NCI-H2107 treated with DMSO at 0.1 percent for 48 hours (cell line): Measurements from ENCODE around the gene CCDC88C.
A peak's percentile ranks its signal among the peaks of the same experiment; 100 is the strongest.

Experiments
- DNase-seq: peaks from one replicate; lab custom pipeline; 2025; ENCODE audit not compliant: unreplicated experiment; lab: John Stamatoyannopoulos, UW

Gene CCDC88C

DNA sequence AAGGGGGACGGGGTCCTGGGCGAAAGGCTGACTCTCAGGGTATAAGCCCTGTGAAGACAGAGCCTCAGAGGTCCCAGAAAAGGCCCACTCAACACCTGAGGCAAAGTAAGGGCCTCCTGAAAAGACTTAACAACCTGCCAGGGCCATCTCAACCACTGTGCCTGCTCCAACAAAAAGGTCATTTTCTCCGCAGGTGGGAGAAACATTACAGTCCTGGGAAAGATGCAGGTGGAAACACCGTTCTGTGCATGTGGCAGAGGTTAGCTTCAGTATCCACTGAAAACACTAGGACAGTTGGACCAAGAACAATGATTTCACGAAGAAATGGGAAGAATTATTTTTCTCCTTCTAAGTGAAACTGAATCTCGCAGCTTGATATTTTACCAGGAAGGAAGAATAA is 50.9 kb downstream of the CCDC88C start:
- no peak for DNase-seq

DNA sequence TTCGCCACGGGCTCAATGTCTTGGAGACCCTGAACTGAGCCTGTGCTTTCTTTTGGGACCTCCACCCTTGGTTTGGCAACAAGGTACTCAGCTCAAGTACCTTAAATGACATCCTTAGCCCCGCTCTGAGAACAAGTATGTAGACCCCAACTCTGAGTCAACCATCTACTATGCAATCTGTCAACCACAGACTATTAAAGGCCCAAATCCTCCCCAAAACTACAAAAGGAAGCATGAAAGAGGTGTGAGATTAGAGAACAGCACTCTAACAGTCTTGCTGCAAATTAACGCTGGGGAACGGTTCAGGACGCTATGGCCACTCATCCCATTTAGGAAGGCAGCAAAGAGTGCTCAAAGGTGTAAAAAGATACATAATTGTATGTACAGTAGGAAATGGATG is 52.1 kb downstream of the CCDC88C start:
- DNase-seq: no peak

DNA sequence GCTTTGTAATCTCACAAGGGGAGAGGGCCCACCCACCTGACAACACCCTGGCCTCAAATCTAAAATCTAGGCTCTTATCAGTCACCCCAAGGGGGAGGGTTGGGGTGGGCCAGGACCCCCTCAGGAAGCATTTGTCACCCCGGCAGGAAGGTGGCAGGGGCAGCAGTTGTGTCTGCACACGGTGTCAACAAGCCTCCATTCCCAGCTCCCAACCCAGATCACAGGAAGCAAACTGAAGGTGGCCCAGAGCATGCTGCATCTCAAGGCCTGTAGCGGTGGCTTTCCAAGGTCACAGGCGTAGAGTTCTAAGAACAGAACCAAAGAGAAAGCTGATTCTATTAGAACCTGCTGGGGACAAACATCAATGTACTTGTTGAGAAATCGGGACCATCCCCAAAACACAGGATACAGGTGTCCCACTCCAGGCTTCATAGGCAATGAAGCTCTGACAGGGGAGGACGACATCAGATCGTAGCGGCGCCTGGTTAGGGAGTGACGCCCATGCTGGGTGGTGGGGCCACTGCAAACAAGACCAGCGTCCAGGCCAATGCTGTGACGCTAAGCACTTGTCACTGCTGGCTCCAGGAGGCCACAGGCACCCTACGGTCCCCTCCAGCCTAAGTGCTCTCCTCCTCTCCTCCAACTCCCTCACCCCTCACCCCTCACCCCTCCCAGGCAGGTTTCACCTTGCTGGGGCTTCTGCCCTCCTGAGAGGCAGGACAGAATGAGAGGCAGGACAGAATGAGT is 52.9 kb downstream of the CCDC88C start:
- peak; percentile 74 for DNase-seq

DNA sequence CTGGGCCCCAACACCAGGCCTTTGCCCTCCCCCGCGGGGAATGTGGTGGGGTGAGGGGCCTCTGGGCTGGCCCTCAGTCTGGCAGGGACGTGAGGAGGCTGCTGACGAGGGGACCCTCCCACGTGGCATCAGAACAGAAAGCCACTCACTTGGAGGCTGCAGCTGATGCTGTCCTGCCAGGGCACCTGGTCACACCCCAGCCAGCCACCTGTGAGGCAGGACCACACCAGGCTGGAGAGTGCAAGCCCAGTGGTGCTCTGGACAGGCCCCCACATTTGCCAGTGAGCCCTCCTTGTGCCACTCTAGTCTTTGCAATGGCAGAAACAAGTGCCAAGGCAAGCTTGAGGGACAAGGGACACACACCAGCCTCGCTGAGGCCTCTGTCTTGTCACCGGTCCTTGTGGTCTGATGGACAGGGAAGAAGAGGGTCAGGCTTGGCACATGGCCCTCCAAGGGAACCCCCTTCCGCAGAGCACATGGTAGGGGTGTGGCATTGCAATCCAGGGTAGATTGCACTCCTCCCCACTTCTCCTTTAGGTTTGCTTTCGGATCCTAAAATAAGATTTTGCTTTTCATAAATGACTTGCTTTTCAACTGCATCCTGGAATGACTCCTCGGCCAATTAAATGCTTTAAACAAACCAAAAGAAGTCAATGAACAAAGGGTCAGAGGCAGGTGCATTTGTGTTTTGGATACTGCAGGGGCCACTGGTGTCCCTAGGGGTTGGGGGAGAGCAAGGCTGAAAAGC is 53.7 kb downstream of the CCDC88C start:
- peak; percentile 74 for DNase-seq

DNA sequence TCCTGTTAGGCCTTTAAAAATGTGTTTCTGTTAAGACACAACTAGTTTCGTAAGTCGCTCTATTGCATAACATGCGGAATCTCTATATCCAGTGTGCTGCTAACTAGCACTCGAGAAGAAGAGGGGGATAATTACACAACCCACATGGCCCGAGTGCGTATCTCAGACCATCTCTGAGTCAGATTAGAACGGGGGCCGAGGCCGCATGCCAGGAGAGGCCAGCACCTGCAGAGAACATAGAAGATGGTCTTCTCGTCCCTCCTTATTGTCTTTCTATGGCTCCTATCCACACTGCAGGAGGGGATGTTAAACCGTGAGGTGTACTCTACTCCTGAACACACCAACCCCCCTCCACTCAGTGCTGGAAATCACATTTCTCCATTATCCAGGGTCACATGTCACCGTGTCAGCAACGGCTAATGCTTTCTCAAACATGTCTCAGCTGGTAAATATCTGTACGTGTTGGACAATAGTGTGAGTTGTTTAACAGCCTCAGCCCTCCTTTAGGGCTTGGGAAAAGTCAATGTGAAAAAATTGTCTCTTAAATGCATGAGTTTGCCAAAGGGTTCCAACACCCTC is 56.3 kb downstream of the CCDC88C start:
- no peak for DNase-seq

DNA sequence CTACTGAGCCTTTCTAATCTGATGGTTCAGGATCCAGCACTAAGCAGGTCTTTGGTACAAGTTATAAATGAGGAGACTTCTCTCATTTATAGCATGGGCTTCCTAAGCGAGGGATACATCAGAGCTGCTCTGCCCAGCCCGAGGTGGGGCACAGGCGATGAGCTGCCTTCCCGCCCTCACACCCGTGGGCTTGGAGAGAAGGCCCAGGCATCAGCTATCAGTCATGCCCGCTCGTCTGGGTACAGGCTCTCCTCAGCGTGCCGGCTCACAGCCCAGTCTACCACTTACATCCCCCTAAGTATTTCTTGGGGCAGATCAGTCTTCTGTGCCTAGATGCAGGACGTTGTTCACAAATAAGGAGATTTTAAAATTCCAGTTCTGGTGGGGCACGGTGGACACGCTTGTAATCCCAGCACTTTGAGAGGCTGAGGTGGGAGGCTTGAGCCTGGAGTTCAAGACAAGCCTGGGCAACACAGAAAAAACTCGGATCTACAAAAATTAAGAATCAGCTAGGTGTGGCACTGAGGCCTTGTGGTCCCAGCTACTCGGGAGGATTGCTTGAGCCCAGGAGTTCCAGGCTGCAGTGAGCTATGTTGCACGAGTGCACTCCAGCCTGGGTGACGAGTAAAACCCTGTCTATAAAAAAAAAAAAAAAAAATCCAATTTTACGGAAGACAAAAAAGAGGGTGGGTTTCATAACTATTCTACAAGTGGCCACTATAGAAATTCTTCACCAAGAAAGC is 57.0 kb downstream of the CCDC88C start:
- DNase-seq: no peak

DNA sequence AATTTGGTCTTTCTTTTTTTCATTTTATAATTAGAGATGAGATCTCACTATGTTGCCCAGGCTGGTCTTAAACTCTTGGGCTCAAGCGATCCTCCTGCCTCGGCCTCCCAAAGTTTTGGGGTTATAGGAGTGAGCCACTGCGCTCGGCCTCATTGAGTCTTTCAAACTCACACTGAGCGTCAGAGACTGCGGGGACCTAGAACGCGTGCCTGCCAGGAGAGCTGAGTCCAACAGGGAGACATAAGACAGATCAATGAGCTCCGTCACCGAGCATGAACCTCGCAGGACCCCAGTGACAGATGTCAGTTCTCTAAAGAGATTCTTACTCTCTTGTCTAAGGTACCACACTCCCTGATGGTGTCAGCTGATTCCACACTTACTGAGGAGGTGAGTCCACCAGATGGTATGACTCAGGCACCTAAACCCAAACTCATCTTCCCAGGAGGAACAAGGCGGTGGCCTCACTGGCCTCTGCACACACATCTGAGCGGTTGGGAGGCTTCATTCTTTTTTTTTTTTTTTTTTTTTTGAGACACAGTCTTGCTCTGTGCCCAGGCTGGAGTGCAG is 58.9 kb downstream of the CCDC88C start:
- DNase-seq: no peak

DNA sequence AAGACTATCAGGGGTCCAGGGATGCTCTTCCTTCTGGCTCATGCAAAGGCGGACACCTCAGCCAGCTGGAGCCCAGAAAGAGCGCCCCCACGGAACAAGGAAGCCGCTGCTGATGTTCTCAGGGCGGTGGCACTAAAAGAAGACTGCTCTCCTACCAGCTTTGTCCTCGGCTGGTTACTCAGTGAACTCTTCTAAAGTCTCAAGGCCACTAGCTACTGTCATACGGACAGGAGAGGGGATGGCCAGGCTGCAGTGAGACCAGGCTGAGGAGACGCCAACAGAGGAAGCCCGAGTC is 59.6 kb downstream of the CCDC88C start:
- DNase-seq: no peak

DNA sequence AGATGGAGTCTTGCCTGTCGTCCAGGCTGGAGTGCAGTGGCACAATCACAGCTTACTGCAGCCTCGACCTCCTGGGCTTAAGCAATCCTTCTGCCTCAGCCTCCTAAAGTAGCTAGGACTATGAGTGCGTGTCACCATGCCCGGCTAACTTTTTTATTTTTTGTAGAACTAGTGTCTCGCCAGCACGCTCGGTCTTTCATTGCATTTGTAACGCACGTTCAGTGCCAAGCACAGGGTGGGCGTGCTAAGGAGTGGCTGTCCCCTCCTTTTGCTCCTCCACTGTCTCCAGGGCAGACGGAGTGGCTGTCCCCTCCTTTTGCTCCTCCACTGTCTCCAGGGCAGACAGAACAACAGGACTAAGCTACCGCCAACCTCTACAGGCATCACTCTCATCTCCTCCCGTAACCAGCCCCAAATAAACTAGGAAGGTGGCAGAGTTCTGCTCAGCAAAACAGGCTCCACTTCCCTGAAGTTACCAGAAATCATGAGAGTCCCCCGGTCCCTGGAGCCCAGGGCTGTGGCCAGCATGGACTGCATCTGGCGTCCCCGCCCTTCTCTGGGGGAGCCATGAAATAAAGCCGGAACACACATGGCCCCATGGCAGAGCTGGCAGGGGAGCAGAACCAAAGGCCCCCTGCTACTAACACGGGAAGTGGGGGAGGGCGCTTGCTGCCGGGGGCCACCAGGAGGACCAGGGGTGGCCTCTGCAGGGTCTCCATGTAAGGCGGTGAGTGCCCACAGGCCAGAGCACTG is 60.2 kb downstream of the CCDC88C start:
- no peak for DNase-seq

DNA sequence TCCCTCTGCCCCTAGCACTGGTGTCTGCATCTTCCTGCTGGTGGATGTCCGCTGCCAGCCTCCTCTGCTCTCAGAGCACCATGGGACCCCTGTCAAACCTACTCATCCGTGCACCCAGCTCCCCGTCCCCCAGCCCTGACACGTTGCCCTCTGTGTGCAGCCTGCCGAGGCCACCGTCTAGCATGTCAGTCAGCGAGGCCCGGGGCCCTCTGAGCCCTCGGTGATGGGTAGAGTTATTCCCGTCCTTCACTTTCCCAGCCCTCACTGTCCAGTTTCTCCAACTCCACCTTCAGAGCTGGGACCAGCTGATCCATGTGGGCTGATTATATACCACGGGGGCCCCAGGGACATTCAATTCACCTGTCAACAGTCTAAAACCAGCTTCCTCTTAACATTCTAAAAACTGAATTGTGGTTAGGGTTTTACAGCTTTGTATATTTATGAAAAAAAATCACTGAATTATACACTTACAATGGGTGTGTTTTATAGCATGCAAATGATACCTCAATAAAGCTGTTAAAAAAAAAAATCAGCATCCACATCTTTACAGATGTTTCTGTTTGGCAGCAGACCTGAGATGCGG is 61.3 kb downstream of the CCDC88C start:
- DNase-seq: no peak

DNA sequence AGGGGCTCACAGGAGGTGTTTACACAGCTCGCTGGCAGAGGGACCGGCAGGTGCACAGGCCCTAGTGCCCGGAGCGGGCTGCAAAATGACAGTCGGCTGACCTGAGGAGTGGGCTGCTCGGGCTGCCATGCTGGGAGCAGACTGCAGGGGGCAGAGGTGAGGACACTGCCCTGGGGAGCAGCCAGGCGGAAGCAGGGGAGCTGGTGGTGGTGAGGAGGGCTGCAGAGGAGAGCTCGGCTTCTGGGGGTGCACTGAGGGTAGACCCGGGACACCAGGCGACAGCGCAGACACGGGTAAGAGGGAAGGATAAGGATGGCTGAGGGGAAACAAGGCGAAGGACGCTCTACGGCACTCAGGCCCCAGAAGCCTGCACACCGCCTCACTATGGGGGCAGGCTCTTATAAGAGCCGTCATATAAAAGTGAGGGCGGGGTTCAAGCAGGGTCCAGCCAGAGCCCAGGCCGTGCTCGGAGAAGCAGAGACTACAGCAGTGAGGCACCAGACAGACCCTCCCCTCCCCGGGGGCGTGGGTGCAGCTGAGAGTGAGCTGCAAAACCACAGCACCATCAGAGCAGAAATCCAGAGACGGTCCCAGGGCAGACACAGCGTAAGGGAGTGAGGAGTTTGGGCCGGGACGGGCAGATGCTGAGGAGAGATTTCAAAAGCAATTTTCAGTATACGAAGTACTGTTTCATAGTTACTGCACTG is 62.5 kb downstream of the CCDC88C start:
- peak; percentile 95 for DNase-seq

DNA sequence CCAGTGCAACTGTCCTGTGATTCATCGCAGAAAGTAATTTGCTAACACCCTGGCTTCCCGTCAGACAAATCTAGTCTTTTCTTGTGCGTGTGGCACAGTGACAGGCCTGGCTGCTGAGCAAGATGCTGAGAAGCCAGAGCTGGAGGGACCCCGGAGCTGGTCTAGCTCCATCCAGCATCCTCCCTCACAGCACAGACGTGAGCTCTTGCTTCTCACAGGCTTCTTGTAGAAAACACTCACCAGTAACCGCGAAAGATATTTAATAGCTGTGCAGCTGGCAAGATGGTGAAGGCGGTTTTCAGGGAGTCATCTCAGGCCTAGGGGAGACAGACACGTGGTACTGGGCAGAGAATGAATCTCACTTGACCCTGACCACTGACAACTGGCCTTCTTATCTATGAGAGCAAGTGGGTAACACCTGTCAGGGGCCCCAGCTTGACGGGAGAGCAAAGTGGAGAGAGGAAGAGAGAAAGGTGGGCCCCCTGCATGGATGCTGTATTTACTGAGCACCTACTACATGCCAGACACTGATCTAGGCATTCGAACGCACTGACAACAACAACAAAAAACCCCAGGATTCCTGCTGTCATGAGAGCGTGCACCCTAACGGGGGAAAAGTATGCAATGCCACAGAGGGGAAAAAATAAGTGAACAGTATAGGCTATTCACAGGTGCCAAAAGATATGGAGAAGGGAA is 63.3 kb downstream of the CCDC88C start:
- DNase-seq: peak; percentile 92

DNA sequence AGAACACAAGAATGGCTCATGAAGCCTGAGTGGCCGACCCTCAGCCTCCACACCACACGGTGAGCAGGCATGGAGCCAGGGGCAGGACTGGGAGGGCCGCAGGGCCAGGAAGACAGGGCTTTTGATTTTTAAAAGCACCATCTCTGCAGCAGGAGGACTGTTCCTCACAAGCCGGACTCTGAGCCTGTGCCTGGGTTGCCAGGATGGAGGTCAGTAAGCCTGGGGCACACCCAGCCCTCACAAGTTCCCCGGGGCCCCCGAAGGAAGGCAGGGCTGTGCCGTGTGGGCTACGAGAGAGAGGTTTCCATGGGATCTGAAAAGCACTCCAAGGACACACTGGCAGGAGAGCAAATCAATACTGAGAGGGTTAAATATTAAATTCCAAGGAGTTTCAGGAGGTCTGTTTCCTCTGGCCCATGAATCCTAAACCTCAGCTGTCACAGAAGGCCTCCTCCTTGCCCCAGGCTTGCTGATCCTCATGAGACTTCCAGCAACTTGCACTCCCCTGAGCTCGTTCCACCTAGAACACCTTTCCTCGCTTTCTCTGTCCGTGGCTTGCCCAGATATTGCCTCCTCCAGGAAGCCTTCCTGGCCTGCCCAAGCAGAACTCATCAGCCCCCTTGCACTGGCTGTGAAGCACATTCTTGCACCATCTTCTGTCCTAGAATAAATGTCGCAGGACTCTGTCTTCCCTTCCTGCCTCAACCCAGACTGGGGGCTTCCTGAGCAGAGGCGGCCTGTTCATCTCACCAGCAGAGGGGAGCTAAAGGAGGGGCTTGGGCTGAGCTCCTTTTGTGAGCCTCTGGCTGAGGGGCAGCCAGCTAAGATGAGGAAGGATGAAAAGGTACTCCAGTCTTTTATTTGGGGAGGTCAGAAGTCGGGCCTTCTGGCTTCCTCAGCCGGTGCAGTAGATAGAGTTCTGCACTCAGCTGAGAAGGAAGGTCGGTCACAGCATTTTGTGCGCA is 64.6 kb downstream of the CCDC88C start:
- DNase-seq: no peak

DNA sequence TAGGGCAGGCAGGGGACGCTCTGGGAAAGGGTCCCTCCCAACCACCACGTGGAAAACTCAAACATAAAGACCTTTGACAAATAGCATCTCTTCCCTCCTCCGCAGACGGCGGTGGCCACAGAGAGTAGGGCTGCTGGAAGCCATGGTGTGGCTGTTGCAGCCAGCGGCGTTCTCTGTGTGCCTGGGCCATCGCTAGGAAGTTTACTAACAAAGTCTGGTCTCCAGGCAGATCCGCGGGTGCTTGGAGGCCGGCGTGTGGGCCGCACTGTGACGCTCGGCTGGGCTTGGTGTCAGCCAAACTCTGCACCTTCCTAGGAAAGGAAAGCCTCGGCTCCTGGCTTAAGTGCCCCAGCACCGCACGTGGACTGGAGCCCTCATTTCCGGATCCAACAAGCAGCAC is 65.6 kb downstream of the CCDC88C start:
- DNase-seq: peak; percentile 85

DNA sequence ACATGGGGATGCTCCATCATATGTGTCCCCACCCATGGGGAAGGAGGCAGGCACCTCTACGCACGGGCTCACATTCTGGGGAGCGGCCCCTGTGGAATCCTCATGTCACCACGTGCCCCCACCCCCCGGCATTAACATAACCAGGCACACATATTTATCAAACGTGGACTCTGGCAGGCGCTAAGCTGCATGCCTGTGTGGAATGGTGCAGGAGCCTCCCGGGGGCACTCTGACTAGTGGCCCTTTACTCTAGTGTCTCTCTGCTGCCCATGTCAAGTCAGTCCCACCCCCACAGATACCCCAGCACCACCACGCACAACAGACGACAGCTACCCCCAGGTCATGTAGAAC is 66.1 kb downstream of the CCDC88C start:
- DNase-seq: peak; percentile 74

DNA sequence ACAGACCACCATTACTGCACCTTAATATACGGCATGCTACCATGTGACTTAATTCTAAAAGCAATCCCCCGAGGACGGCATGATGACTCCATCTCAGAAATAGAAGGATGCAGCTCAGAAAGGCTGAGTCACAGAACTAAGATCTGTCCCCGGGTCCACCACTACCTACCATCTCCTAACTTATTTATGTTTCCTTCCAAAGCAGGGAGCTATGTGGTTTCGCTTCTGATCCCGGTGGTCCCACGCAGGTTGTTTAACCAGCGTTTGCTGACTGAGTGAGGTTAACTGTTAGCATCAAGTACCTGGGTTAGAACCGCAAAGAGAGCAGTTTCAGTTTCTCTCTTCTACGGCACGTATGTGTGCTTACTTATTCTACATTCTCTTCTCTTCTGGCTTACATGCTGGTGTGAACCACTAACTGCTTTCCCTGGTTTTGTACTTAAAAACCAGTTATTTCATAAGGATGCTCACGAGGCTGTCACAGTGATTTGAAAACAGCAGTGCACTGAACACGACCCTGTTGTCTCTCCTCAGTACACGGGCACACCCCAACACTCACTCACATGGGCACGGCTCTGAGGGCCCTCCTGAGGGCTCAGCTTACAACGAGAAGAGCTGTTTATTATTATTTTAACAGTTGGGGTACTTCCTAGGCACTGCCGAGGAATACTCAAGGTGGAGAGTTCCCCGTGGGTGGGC is 66.7 kb downstream of the CCDC88C start:
- peak; percentile 95 for DNase-seq

DNA sequence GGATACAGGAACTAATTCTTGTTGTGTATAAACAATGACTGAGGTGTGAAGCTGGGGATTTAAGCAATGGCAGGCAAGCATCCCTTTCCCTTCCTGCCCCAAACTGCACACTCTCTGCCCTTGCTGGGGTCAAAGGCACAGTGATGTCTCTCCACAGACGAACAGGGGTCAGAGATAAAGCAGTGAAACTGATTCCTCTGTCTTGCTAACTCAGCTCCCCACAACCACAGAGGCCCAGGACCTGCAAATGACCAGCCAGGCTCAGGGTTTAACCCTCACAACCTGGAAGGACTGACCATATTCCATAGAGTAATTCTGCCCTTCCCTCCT is 67.2 kb downstream of the CCDC88C start:
- no peak for DNase-seq
